Osteocyte (in vitro differentiated cells): ENCODE results near the gene ASB13. TPM values are rescaled to one million over a fixed set of nuclear protein-coding genes. Genes with fewer than 3 reads are reported as not detected.

Experiments used
- DNase-seq: peaks from one replicate; pipeline ENCODE4 v3.0.0; 2021; ENCODE audit warnings: mixed read lengths; ENCODE audit not compliant: unreplicated experiment; ENCODE audit errors: extremely low spot score
- H3K27ac Mint-ChIP-seq: one replicate; pipeline ENCODE4 v1.8.0; 2021; ENCODE audit warnings: mild to moderate bottlenecking, mixed read lengths; ENCODE audit not compliant: unreplicated experiment
- H3K27me3 Mint-ChIP-seq: one replicate; pipeline ENCODE4 v1.8.0; 2021; ENCODE audit warnings: mixed read lengths; ENCODE audit not compliant: unreplicated experiment
- H3K36me3 Mint-ChIP-seq: one replicate; pipeline ENCODE4 v1.8.0; 2021; ENCODE audit warnings: mixed read lengths; ENCODE audit not compliant: unreplicated experiment
- H3K4me1 Mint-ChIP-seq: one replicate; pipeline ENCODE4 v1.8.0; 2021; ENCODE audit warnings: mixed read lengths; ENCODE audit not compliant: unreplicated experiment
- H3K4me3 Mint-ChIP-seq: one replicate; pipeline ENCODE4 v1.8.0; 2021; ENCODE audit warnings: mild to moderate bottlenecking, moderate library complexity, mixed read lengths; ENCODE audit not compliant: unreplicated experiment
- H3K9me3 Mint-ChIP-seq: one replicate; pipeline ENCODE4 v1.8.0; 2021; ENCODE audit warnings: mixed read lengths; ENCODE audit not compliant: unreplicated experiment
- CTCF ChIP-seq: fragments of 200-600 bp; sonication (generic); IDR thresholded peaks from 2 replicates; pipeline ENCODE4 v1.5.0; 2021; ENCODE audit warnings: antibody characterized with exemption, mild to moderate bottlenecking, moderate library complexity
- total RNA-seq: library from RNA; stranded (reverse); gene quantifications from 2 replicates; pipeline ENCODE4 v1.2.1, GENCODE V29; 2021

Gene ASB13
- total RNA-seq, 1 donor from 2014 or later, result 18.4 TPM

GRCh38 chr10:5645944-5646617 lies 20.3 kb downstream of the ASB13 start:
- Mint-ChIP-seq H3K27me3 (no peaks in the 10 kb centered on the region), H3K27ac (no peak overlapping the region), H3K9me3 (no peaks in the 10 kb centered on the region), H3K36me3 (peaks cover 36% of the 10 kb centered on the region), H3K4me3 (no peak overlapping the region), H3K4me1 (peaks cover 4% of the 10 kb centered on the region)
- no peak for TF ChIP-seq CTCF
- DNase-seq, result no peak

- Mint-ChIP-seq H3K27me3 (no peaks in the 10 kb centered on the region), H3K4me1 (peaks cover 4% of the 10 kb centered on the region), H3K27ac (no peak overlapping the region), H3K9me3 (no peaks in the 10 kb centered on the region), H3K4me3 (no peak overlapping the region), H3K36me3 (peaks cover 40% of the 10 kb centered on the region)
- no peak for DNase-seq
- no peak for TF ChIP-seq CTCF
Observed at GRCh38 chr10:5645375-5645774, 21.0 kb downstream of the ASB13 start.

- Mint-ChIP-seq H3K4me1 (peaks cover 4% of the 10 kb centered on the region), H3K27me3 (no peaks in the 10 kb centered on the region), H3K27ac (no peak overlapping the region), H3K36me3 (peaks cover 38% of the 10 kb centered on the region), H3K9me3 (no peaks in the 10 kb centered on the region), H3K4me3 (no peak overlapping the region)
- no peak for DNase-seq
- TF ChIP-seq CTCF, result no peak
Observed at GRCh38 chr10:5644930-5645329, 21.5 kb downstream of the ASB13 start.

- Mint-ChIP-seq H3K9me3 (no peaks in the 10 kb centered on the region), H3K4me3 (no peak overlapping the region), H3K4me1 (peaks cover 4% of the 10 kb centered on the region), H3K27me3 (no peaks in the 10 kb centered on the region), H3K36me3 (peaks cover 42% of the 10 kb centered on the region), H3K27ac (no peak overlapping the region)
- no peak for DNase-seq
- TF ChIP-seq CTCF, result no peak
Observed at GRCh38 chr10:5643346-5644067, 22.9 kb downstream of the ASB13 start.

GRCh38 chr10:5641501-5641900 lies 24.9 kb downstream of the ASB13 start:
- H3K36me3 Mint-ChIP-seq, result peaks cover 33% of the 10 kb centered on the region
- H3K27me3 Mint-ChIP-seq, result no peaks in the 10 kb centered on the region
- no peak overlapping the region for H3K27ac Mint-ChIP-seq
- no peak overlapping the region for H3K4me3 Mint-ChIP-seq
- H3K9me3 Mint-ChIP-seq, result no peaks in the 10 kb centered on the region
- peaks cover 4% of the 10 kb centered on the region for H3K4me1 Mint-ChIP-seq
- no peak for TF ChIP-seq CTCF
- DNase-seq, result no peak
